GM19351 (cell line): ENCODE results near the gene EPB41L3.
"Not testable (repeated sequence)": the region's sequence is repeated elsewhere in the genome, so short reads cannot be mapped to it uniquely, and the experiment has no call there.

ENCODE experiments used
- ATAC-seq: cut with Tn5 transposase; IDR thresholded peaks from one replicate; pipeline ENCODE4 v1.9.1; 2021; ENCODE audit warnings: mild to moderate bottlenecking, moderate library complexity; ENCODE audit not compliant: unreplicated experiment

EPB41L3 gene

DNA sequence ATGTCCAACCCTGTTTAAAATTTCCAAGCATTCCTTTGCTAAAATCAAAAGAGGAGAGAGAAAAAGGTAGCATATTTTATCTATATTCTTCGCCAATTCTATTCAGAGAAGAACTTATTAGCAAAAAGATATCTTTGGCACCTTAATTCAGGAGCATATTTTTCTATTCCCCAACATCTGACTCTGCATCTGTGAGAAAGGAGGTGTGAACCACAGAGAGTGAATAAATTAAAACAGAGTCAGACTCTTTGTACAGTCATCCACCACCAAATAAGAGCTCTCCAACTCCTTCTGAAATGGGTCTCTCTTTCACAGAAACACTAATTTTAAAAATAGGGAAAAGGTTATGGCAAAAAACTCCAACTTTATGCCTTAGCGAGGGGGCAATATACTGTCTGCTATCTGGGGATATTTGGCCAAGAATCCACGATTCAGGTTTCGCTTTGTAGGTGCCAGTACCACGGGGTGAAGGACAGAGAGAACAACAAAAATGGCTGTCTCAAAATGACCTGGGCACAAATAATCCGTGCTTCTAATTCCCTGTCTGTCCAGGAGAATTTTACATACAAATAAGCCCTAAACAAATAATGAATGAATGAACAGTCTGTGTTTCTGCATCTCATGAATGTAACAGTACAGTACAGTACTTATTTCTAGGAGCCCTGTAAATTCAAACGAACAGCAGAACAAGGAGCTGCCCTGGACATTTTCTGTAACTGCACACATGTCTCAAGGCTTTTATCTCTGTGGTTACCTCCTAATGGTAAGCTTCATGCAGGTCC lies 43.4 kb downstream of the EPB41L3 start:
- ATAC-seq, result no peak

DNA sequence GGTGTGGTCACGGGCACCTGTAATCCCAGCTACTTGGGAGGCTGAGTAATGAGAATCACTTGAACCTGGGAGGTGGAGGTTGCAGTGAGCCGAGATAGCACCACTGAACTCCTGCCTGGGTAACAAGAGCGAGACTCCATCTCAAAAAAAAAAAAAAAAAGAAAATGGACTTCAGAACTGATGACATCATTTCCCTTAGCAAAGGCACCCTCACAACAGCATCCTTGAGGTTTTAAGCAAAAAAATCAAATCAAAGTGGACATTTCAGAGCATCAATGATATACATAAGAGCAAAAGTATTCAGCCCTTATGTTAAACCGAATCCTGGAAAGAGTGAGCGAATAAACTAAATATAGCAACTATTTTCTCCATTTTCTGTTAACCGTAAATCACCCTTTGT lies 45.3 kb downstream of the EPB41L3 start:
- no peak for ATAC-seq

DNA sequence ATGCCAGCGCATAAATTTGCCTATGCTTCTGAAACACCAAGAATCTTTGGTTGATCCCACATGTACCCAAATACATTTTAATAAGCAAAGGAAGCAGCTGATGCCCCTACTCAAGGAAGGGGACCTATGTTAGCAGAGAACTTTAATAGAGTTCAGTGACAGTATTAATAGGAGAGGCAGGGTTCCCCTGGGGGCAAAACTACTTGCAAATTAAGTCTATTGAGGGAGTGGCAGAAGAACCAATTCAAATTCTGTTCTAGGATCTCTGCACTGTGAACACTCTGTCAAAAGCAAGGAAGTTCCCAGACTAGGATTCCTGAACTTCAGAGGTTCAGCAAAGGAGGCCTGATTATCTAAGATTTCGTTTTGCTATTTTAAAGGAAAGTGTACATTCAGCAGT lies 47.5 kb downstream of the EPB41L3 start:
- ATAC-seq, result no peak

DNA sequence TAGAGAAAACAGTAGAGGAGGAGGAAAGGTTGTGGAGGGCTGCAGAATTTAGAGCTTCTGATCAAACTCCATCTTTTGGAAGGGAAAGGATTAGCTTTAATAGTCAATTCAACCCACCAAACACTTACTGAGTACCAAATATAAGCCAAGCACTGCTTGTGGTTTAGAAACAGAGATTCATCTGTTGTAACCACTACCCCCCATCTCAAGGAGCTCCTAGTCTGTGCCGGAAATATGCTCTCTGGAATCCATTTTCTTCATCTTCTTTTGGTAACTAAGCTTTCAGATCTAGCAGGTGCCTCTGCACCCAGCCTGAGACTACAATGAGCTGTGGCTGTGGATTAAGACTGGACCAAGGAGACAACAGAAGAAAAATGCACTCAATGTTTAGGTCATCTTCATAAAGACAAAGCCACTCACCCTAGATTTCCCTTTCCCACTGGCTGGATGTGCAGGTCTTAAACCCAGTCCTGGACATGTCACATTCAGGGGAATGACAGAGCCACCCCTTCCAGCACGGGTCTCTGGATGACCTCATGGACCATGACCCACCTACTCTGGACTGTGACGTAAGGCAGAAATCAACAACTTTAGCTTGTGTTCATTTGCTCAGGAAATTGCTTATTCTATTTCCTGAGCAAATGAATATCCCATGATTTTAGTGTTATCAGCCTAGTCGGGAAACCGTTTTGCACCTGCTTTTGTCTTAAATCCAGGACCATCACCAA lies 52.9 kb downstream of the EPB41L3 start:
- no peak for ATAC-seq

DNA sequence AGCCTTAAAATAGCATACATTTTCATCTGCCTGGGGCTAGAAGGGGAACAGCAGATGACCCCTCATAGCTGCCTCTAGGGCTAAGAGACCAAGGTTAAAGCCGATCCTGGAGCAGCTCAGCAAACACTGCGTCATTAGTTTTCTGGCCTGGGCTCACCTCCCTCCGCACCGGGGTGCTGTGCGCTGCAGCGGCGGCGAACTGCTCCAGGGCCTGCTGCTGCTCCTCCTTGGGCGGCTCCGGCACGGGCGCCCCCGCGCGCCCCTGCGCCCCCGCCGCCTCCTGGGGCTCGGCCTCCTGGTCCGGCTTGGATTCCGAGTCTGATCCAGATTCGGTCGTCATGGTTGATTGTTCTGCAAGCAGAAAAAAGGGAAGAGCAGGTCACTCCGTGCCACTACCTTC lies 55.0 kb downstream of the EPB41L3 start:
- no peak for ATAC-seq

DNA sequence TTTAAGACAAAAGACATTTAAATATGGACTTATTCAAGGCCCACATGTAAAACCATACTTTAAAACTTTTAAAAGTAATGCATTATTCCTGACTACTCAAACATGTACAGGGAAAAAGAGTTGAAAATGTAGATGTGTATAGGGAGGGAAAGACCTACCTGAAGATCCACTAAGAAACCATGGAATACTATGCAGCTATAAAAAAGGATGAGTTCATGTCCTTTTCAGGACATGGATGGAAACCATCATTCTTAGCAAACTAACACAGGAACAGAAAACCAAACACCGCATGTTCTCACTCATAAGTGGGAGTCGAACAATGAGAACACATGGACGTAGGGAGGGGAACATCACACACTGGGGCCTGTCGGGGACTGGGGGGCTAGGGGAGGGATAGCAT lies 55.8 kb downstream of the EPB41L3 start:
- not testable (repeated sequence) for ATAC-seq

DNA sequence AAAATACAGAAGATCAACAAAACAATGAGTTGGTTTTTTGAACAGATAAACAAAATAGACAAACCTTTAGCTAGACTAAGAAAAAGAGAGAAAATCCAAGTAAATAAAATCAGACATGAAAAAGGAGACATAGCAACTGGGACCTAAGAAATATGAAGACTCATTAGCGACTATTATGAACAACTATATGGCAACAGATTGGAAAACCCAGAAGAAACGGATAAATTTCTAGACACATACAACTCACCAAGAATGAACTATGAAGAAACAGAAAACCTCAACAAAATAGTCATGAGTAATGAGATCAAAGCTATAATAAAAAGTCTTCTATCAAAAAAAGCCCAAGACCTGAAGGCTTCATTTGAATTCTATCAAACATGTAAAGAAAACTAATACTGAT lies 59.3 kb downstream of the EPB41L3 start:
- no peak for ATAC-seq

DNA sequence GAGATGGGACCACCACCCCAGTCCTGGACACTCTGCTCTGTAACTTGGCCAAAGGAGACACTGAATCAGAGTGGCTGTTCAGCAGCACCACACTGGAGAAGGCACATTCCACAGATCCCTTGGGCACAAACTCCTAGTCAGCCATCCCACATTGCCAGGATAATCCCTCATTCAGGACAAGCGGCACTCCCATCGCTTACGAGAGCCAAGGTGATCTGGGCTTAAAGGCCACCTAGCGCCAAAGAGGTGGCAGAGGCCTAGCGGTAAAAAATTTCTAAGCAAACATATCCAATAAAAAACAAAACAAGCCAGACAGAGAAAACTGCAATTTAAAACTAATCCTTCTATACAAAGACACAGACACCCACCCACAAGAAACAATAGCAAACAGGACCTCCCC lies 62.2 kb downstream of the EPB41L3 start:
- ATAC-seq, result no peak

DNA sequence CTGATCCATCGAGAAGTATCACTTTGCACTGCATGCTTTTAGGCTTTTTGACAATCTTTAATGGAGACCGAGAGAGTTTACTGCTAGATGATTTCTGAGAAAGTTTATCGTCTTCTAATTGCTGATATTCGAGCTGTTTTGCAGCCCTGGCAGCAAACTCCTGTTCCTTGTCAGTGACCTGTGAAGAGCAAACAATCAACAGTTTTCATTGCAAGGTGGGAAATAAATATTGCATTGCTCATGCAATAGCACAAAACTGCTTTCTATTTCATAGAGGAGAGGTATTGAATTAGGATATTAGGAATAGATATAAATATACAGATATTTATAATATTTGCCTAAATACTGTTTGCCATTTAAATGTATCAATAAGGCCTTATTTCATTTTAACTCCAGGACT lies 65.5 kb downstream of the EPB41L3 start:
- ATAC-seq, result no peak

DNA sequence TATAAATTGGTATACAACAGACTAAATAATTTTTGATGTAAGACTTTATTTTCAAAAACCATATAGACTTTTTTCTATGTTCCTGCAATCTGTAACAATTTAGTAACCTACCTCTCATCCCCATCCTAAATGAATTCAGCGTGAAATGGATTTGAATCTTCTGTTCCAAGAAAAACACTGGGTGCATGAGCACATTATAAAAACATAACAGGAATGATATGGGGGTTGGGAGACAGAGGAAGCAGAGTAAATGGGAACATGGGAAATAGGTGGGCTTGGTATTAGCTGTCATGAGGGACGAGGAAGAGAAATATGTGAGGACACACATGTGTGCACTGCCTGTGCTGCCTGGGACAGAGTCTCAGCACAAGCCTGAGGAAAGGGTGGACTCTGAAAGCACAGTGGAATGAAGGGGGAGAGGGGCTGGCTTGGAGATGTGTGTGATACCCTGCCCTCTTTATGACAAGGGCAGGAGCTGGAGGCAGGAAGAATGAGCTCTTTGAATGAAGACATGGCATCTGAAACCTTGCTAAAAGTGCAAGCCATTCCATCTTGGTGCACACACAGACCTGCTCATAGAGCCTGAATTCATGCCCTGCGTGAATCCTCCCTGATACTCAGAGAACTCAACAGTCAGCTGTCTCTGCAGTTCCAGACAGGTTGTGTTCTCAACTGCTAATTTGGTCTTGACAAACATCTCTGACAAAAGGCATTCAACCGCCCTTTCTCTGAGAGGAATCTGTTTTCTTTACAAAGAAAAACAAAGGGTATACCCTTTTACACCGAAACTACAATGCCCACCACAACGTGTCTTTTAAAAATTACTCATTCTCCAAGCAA lies 66.6 kb downstream of the EPB41L3 start:
- no peak for ATAC-seq

DNA sequence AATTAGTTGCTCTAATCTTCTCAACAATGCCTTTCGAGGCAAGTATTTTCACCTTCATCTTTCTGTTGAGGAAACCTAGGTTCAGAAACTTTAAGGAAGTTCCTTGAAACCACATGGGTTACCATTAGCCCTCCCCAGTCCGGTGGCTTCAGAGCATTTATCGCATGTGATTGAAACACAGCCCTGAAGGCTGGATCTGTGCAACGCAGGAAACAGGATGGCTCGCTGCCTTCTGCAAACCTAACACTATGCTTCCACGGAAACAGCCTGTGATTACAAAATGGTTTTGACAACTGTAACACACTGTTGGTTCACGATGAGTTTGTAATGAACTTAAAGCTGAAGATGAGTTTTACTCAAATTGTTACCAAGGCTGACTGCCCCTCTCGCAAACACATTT lies 68.5 kb downstream of the EPB41L3 start:
- no peak for ATAC-seq

DNA sequence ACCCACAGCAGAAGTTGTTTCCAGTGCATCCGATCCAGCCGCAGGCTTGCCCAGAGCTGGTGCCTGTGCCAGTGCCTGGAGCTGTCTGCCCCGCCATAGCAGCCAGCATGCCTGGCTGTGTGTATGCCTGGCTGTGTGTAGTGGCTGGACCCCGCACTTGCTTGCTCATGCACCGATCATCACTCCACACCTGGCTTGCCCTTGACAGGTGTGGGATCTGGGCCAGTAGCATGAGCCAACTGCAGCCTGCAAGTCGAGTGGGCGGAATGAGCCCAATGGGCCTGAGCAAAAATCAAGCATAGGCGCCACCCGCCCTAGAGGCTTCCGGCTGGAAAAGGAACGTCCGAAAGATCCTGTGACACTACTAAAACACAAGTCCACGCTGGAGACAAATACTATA lies 74.5 kb downstream of the EPB41L3 start:
- no peak for ATAC-seq

DNA sequence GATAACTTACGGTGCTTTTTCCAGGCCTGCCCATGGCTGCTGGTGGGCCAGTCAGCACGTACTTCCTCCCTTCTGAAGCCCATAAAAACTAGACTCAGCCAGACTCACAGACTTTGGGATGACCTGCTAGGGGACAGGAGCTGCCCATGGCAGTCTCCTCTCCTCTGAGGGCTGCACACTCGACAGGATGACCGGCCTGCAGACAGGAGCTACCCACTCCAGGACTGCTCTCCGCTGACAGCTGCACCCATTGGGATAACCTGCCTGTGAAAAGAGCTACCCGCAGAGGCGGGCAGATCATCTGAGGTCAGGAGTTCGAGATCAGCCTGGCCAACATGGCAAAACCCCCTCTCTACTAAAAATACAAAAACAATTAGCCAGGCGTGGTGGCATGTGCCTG lies 75.4 kb downstream of the EPB41L3 start:
- ATAC-seq, result no peak

DNA sequence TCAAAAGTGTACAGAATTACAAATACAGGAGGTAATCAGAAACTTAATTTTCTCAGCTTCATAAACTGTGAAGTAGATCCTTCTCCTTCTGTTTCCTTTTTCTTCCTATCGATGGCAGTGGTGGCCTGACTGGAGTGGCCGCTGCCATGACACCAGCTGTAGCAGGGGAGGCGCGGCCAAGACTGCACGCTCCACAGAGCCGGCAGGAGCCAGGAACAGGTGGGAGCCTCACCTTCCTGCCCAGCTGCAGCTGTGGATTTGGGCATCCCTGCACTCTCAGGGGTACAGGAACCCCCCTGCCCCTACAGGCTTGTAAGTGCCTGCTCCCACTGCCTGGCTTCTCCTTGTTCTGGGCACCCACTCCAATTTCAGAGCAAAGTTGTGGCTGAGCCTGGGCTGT lies 76.1 kb downstream of the EPB41L3 start:
- no peak for ATAC-seq

DNA sequence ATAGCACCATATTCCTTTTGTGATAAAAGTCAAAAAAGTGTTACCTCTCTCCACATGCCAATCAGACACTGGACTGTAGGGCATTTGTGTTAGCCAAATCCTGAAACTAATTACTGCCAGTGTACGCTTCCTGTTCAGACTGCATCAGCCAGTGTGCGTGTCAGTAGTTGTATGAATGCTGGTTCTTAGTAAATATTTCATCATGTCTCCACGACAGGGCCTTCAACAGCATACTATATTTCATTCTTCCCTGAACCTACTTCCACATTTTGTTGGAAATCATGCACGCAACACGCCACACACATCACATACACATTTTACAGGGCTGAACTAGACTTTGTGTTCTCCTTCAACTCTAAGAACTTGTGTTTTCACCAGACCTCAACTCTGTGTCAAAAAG lies 77.5 kb downstream of the EPB41L3 start:
- ATAC-seq, result no peak

DNA sequence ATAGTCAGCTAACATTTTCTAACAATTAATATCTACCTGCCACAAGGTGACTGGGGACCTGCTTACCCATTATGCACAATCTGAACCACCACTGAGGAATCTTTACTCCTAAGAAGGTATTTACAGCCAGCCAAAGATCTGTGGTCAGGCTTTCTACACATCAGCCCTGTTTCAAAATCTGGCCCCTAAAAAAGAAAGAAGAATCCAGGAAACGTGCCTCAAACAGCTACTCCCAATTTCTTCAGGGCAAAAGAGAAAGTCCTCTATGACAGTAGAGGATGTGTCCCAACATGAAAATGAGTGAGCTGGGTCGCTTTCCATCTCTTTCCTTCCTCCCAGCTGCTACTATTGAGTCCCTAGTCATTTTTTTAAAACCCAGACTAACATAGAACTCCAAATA lies 79.5 kb downstream of the EPB41L3 start:
- ATAC-seq, result no peak

DNA sequence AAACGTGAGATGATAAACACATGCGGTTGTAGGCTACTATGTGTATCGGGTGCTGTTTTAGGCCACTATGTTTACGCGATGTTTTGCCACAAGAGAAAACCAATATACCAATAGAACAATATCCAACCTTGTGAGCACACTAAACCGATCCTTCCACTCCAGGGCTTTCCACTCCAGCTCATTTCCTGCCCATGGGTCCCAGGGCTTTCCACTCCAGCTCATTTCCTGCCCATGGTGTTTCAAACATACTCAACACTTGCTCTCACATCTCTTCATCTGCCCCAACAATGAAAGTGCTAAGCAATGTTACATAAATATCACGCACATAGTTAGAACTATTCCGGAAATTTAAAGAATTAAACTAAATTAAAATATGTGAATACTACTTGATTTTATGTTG lies 80.0 kb downstream of the EPB41L3 start:
- no peak for ATAC-seq

DNA sequence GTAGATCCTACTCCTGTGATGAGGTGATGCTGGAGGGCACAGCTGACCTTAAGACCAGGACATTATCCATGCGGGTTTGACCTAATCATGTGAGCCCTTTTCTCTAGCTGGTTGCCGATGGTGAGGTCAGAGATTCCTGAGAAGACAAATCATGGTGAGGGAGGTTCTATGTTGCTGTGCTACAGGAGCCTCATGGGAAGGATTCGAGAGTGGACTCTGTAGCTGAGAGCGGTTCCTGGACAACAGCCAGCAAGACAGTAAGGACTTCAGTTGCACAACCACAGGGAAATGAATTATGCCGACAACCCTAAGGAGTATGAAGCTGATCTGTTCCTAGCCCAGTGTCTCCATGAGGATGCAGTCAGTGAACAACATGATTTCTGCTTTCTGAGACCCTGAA lies 80.4 kb downstream of the EPB41L3 start:
- ATAC-seq, result no peak

DNA sequence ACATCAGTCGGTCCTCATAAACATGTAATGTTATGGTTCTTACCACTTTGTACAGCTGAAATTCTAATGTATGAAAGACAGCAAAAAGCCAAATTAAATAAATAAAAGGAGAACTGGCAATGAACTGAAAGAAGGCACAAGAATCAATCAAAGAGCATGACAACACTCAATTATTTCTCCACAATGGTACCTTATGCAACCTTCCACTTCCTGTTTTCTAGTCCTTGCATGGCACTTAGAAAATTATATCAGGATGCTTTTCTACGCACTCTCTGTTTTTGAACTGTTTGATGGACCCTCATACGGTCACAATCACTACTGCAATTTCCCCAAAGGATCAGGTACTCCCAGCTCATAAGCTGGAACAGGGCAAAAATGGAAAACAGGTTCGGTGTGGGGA lies 81.6 kb downstream of the EPB41L3 start:
- ATAC-seq, result no peak

DNA sequence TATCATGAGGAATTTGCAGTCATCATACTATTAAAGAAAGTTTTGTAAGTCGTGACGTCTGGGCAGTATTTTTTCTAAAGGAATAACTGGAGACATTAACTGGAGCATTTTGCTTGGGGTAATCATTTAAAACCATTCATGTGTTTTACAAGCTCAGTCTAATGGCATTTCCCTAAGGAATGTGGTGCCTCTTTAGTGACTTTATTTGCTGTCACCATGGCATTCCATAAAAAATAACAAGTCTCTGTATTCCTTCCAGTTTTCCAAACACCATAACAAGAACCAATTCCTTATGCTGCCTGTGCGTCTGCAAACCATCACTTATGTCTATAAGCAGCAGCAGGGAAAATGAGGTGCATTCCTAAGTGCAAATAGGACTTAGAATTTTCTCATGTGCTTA lies 82.8 kb downstream of the EPB41L3 start:
- ATAC-seq, result no peak

DNA sequence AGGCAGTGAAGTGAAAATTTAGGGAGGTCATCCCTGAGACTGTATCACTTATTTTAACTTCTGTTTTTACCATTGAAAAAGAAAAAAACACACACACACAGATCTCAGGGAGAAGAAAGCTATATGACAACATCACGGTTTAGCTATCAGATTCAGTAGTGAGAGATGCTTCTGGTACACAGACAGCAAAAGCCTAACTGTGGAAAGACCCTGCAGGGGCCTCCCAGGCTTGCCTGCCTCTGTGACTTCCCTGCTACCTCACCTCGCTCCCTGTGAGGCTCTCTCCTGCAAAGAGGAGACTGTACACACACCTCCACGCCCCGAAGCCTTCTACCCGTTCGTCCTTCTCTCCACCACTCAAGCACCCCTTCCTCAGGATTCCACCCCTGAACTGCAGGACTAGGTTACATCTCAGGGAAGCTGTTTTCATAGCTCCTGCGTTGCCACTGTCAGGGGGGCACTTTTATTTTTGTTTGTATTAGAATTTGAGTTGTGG lies 86.3 kb downstream of the EPB41L3 start:
- ATAC-seq, result no peak
